GM19452 (cell line): ENCODE results near the gene DBI.
"Not testable (repeated sequence)": the region's sequence is repeated elsewhere in the genome, so short reads cannot be mapped to it uniquely, and the experiment has no call there.

Source experiments
- ATAC-seq: cut with Tn5 transposase; IDR thresholded peaks from one replicate; pipeline ENCODE4 v1.9.1; 2021; ENCODE audit not compliant: unreplicated experiment

The DBI gene

DNA sequence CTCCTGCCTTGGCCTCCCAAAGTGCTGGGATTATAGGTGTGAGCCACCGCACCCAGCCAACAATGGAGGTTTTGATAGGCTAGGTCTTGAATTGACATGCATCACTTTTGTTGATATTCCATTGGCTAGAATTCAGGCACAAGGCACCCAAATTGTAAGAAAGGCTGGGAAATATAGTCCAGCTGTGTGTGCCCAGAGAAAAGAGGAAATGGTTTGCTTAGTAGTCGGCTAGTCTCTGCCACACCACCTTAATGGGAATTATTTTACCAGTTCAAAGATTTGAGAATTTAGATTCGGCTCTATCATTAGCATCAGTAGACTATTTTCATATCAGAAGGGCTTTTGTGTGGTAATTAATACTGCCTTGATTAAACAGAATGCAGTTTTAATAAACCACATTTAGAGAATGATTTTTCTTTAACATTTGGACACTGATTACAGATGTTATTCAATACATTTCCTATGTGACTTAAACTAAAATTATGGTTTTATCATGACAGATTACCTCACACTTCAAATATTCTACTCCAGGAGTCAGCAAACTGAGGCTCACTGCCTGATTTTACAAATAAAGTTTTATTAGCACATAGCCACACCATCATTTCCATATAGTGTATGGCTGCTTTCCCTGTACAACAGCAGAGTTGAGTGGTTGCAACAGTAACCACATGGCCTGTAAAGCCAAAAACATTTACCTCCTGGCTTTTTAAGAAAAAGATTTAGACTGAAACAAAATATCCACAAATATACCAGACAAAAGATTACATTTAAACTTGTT is 27.4 kb downstream of the DBI start:
- no peak for ATAC-seq

DNA sequence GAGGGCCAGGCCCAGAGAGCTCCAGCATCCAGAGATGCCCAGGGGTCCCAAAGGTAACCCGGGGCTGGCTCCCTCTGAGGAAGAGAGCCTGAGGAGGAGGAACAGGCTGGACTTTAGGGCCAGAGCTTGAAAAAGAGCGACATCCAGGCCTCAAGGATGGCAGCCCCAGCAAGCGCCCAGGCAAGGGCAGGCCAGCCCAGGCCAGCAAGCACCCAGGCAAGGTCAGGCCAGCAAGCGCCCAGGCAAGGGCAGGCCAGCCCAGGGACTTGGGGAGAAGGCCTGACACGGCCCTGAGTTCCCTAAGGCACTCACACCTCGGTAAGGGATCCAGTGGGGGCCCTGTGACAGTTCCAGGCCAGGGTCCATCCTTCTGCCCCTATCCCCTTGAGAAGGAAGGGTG is 30.4 kb downstream of the DBI start:
- ATAC-seq: no peak

DNA sequence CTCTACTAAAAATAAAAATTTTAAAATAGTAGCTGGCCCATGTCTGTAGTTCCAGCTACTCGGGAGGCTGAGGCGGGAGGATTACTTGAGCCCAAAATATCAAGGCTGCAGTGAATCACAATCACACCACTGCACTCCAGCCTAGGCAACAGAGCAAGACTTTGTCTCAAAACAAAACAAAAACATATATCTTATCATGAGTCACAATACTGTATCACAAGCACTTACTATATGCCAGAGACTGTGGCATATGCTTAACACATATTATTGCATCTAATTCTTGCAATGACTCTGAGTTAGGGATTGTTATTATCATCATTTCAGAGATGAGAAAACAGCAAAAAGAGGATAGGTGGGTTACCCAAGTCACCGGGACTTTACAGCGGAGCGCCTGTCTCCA is 35.3 kb downstream of the DBI start:
- no peak for ATAC-seq

DNA sequence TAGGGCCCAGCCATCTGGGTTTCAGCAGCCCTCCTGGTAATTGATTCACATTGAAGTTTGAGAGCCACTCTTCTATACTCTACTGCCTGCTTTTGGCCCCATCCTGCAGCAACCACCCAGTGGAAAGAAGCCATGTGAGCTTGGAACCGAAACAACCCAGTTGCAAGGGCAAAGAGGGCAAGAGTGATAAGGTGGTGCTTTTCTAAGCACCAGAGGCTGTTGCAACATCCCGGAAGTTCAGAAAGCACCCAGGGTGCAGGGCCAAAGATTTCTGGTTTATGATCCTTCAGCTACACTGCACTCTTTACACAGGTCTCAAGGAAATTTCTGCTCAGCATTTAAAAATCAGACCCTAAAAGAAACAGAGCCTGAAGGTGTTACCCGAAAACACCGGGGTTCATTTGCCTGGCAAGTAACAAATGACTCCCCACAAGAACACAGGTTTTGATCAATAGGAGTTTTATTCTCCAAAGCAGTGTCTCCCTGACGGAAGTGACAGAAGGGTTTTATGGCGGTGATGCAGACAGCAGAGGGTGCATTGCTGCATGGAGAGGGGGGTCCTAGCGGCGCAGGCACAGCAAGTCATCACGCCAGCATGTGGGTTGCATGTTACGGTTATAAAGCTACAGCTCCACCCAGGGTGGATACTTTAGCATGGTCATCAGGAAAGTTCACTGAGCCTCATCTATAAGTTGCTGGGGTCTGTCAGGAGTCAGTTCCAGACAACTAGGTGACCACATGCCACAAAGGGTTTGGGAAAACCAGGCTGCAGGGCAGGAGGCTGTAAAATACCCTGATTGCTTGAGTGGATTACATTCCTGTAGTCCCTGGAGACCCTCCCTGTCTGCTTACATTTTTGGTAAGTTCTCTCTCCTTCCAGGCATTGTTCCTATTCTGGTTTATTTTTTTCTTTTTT is 36.1 kb downstream of the DBI start:
- ATAC-seq: no peak

DNA sequence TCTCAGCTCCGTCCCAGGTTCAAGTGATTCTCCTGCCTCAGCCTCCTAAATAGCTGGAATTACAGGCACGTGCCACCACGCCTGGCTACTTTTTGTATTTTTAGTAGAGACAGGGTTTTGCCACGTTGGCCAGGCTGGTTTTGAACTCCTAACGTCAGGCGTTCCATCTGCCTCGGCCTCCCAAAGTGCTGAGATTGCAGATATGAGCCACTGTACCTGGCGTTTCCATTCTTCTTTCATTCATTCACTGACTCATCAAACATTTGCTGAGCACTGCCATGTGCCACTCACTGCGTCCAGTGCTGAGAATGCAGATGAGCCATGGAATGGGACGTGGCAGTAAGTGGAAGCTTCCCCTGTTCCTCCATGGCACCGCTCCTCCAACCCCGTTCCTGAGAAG is 36.8 kb downstream of the DBI start:
- ATAC-seq: not testable (repeated sequence)

DNA sequence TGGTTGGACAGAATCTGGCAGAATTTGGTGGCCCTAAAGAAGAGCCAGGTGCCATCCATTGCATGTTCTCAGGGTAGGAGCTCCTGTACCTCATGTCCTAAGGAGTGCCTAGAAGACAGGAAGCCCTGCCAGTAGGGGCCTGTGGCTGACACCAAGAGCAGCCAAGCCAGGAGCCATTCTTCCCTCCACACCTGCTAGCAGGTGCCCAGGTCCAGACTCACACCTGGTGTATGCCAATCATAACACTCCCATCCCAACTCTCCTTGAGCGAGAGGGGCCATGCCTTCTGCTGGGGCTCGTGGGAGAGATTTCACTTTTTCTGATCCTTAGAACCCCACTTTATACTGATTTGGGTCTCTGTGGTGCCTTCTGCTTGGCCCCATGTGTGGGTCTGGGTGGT is 38.4 kb downstream of the DBI start:
- ATAC-seq: no peak

DNA sequence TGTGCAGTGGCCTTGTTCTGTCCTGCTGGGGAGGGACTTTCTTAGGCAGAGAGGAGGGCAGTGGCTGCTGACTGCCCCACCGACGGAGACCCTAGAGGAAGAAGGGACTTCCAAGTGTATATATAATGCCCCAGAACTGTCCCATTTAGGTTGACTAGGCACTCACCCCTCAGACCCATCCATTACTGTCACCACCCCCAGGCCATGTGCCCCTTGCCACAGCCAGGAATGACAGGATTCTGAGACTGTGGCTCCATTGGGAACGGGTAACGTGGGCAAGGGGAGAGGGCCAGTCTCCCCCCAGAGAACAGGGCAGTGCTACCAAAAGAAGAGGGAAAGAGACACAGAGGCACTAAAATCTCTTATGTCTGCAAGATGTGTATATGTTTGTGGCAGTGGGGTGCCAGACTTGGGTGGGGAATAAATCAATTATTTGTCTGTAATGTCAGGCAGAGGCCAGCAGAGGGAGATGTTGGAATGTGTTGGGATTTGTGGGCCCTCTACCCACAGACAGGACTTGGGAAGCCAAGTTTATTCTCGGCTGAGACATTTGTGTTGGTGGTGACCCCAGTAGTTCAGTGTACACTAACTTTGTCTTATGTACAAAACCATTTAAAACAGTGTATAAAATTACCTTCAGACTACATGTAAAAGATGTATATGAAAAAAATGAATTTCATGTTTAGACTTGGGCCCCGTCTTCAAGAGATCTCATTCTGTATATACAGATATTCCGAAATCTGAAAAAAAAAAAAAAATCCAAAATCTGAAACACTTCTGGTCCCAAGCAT is 40.8 kb downstream of the DBI start:
- ATAC-seq: no peak

DNA sequence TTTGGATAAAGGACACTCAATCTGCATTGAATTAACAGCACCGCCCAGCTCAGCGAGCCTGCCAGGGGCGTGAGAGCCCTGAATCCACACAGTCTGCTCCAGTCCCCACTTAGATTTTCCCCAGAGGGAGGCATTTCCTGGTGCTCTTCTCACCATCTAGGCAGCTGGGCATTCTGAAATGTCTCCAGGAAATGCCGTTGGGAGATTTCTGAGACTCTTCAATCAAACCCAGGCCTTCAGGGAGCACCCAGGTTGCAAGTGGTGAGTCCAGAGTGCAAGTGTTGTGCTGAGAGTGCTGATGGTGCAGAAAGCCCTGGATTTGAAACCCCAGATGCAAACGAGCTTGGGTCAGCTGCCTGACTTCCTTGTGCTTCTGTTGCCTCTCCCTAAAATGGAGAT is 41.4 kb downstream of the DBI start:
- ATAC-seq: no peak

DNA sequence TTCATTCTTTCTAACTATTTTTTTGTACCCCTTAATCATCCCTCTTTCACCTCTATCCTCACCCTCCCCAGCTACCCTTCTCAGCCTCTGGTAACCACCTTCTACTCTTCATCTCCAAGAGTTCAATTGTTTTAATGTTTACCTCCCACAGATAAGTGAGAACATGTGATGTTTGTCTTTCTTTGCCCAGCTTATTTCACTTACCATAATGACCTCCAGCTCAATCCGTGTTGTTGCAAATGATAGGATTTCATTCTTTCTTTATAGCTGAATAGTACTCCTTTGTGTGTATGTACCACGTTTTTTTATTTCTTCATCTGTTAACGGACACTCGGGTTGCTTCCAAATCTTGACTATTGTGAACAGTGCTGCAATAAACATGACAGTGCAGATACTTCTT is 42.7 kb downstream of the DBI start:
- no peak for ATAC-seq

DNA sequence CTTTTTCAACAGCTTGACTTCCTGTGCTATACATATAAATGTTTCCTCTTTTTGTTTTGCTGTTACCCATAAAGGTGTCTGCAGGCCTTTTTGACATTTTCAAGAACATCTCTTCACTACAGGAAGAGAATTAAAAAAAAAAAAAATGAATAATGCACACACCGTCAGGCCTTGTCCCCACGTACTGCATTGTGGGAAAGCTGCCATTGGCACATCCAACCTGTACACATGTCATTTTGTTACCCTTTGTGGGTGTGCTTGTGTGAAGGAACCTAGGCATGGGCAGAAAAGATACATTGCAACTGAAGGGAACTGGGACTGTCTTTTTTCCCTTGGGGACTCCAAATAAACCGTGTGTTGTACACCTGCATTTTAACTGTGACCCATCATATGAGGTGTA is 48.1 kb downstream of the DBI start:
- ATAC-seq: no peak

DNA sequence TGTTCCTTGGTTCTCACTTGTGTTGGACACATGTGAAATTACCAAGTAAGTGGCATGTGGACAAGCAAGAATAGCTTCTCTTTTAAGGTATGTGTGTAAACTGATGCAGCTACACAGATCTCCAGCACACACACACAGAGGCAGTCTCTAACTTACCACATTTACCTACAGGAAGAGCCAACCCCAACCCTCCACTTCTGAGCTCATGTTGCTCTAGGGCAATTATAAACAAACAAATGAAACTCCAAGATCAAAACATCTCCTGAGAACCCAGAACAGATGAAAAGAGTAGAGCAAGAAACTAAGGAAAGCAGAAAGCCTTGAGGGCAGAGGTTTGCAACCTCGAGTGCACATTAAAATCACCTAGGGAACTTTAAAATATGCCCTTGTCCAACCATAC is 48.9 kb downstream of the DBI start:
- no peak for ATAC-seq

DNA sequence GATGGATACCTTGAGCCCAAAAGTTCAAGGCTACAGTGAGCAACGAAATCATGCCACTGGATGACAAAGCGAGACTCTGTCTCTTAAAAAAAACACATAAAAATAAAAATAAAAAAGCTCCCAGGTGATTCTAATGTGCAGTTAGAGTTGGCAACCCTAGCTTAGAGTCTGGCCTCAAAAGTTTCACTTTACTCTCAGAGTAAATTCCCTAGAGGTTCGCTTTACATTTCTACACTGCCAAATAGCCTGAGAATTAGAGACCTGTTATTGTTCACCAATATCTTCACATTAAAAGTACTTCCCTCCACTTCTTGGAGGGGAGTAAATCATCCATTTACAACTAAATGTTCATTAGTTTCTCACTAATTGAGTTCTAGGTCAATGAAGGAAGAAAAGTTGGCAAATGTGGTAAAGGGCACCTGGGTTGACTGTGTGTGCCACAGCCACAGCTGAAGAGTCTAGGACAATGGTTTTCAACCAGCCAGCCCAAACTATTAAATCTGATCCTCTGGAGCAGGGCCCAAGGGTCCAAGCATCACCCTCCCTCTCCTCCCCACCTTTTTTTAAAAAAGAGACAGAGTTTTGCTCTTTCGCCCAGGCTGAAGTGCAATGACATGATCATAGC is 49.6 kb downstream of the DBI start:
- no peak for ATAC-seq

DNA sequence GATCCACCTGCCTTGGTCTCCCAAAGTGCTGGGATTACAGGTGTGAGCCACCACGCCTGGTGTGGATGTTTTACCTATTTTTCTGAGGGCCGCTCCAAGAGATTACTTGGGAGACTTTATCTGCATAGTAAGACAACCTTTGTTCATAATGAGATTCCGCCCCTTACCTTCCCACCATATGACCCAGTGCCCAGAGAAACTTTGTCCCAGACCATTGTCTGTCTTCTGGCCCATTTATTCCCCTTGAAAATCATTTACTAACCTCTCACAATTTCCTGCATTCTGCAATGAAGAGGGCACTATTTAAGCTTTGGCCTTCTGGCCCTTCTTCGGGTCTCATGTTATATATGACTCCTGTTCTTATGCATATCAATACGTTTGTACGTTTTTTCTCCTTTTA is 51.1 kb downstream of the DBI start:
- no peak for ATAC-seq

DNA sequence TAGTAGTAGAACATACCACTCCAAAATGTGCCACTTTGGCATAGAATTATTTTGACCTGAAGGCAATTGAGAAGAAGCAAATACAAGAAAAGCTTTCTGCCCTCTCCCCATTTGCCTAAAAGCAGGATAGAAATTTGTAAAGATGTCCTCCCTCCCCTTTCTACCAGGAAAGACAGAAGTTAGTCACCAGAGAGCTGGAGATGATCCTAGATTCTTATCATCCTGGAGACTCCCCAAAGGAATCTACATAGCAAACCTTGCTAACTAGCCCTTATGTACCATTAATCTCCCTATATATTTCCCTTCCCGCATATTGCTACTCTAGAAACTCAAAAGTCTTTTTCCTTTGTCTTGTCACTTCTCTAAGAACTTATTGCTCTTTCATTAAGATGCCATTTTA is 52.3 kb downstream of the DBI start:
- no peak for ATAC-seq

DNA sequence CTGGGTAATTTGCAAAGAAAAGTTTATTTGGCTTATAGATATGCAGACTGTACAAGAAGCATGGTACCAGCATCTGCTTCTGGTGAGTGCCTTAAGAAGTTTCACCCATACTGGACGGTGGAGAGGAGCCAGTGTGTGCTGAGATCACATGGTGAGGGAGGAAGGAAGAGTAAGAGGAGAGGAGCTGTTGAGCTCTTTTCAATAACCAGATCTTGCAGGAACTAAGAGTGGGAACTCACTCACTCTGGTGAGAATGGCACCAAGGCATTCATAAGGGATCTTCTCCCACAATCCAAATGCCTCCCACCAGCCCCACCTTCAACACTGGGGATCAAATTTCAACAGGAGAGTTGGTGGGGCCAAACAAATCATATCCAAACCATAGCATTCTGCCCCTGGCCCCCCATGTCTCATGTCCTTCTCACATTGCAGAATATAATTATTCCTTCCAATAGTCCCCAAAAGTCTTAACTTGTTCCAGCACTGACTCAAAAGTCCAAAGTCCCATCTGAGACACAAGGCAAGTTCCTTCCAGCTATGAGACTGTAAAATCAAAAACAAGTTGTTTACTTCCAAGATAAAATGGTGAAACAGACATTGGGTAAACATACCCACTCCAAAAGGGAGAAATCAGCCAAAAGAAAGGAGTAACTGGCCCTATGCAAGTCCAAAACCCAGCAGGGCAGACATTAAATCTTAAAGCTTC is 53.2 kb downstream of the DBI start:
- no peak for ATAC-seq

DNA sequence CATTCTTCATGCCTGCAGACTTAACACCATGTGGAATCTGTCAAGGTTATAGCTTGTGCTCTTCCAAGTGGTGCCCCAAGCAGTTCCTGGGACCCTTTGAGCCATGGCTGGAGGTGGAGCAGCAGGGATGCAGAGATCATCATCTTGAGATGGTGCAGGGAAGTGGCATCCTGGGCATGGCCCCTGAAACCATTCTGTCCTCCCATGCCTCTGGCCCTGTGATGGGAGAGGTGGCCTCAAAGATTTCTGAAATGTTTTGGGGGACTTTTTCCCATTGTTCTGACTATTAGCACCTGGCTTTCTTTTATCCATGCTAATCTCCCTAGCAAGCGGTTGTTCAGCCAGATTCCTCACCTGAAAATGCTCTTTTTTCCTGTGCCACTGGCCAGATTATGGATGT is 54.5 kb downstream of the DBI start:
- no peak for ATAC-seq

DNA sequence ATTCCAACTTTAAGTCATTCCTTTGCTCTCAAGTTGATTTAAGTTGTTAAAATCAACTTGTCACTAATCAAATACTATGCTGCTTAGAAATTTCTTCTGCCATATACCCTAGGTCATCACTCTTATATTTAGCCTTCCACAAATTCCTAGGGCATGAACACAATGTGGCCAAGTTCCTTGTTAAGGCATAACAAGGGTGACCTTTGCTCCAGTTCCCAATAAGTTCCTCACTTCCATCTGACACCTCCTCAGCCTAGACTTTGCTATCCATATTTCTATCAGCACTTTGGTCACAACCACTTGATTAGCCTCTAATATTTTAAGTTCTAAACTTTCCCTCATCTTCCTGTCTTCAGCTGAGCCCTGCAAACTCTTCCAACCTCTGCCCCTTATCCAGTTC is 55.0 kb downstream of the DBI start:
- no peak for ATAC-seq
